Measurements from ENCODE around the gene RNF150. TPM values are rescaled to one million over a fixed set of nuclear protein-coding genes. Genes with fewer than 3 reads are reported as not detected.

The RNF150 gene
- total and polyA plus RNA-seq, 4 donors = 0.27 to 1.4 (median 0.81) TPM

DNA sequence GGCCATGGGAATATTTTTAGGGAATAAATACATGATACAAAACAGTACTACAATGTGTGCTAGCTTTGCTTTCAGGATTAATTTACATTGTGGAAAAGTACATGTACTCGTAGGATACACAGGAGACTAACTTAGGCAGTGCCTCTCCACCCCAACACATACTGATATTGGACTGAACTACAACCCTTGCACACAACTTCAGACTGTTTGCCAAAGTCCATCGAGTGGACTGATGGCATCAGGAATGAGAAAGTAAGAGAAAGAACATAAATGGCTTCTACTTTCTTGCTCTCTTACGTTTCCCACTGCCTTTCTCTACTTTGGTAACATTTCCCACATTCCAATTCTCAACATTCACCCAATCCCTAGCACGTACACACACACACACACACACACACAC is 130.1 kb downstream of the RNF150 start:
- H3K27me3 ChIP-seq (ENCODE audit: control insufficient read depth in 4 of 4, insufficient read depth in 4 of 4, low read length in 3 of 4) = no peaks in the 10 kb centered on the region
- peak; percentile 57 to 64 for TF ChIP-seq HNF4A (conservative IDR thresholded peaks at IDR 0.05)
- TF ChIP-seq, protein P1, sequence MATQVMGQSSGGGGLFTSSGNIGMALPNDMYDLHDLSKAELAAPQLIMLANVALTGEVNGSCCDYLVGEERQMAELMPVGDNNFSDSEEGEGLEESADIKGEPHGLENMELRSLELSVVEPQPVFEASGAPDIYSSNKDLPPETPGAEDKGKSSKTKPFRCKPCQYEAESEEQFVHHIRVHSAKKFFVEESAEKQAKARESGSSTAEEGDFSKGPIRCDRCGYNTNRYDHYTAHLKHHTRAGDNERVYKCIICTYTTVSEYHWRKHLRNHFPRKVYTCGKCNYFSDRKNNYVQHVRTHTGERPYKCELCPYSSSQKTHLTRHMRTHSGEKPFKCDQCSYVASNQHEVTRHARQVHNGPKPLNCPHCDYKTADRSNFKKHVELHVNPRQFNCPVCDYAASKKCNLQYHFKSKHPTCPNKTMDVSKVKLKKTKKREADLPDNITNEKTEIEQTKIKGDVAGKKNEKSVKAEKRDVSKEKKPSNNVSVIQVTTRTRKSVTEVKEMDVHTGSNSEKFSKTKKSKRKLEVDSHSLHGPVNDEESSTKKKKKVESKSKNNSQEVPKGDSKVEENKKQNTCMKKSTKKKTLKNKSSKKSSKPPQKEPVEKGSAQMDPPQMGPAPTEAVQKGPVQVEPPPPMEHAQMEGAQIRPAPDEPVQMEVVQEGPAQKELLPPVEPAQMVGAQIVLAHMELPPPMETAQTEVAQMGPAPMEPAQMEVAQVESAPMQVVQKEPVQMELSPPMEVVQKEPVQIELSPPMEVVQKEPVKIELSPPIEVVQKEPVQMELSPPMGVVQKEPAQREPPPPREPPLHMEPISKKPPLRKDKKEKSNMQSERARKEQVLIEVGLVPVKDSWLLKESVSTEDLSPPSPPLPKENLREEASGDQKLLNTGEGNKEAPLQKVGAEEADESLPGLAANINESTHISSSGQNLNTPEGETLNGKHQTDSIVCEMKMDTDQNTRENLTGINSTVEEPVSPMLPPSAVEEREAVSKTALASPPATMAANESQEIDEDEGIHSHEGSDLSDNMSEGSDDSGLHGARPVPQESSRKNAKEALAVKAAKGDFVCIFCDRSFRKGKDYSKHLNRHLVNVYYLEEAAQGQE (IDR thresholded peaks at IDR 0.05) = no peak
- no peak overlapping the region for H3K4me3 ChIP-seq (ENCODE audit: low read depth in 1 of 3, low read length in 3 of 3)
- DNase-seq (ENCODE audit: low spot score) = no peak
- H3K9ac ChIP-seq (ENCODE audit: low read depth in 1 of 2, low read length in 2 of 2) = no peak overlapping the region
- H3K4me1 ChIP-seq (ENCODE audit: control insufficient read depth in 4 of 4, insufficient read depth in 4 of 4, low read length in 3 of 4) = peaks cover 0 to 8% (median 0%) of the 10 kb centered on the region in 4 donors
- 75% methylated on average over 4 of the region's 4 CpGs for WGBS
- H3K27ac ChIP-seq (ENCODE audit: low read depth in 1 of 2, low read length in 2 of 2) = no peak overlapping the region
- H3K36me3 ChIP-seq (ENCODE audit: control insufficient read depth in 4 of 4, insufficient read depth in 3 of 4, low read depth in 1 of 4, low read length in 3 of 4) = no peaks in the 10 kb centered on the region
- no peaks in the 10 kb centered on the region for H3K9me3 ChIP-seq (ENCODE audit: control insufficient read depth in 4 of 4, low read length in 3 of 4)

DNA sequence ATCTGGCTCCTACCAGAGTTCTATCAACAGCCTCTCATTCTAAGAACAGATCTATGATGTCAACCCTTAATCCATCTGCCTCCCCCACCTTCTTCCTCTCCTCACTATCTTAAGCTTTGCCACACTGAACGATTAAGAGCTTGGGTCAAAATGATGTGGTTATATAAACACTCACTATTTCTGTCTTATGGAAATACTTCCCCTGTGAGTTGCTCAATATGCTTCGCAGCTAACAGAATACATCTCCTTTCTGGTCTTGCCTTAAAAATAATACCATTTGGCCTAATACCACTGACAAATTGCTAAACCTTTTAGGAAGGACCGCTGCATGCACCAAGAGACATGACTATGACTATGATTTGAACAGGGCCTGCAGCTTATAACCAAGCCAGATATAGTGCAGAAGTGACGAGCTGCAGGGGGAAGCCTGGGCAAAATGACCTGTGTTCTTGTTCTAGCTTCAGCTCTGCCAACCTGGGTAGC is 130.9 kb downstream of the RNF150 start:
- Histone ChIP-seq H3K27me3 (ENCODE audit: control insufficient read depth in 4 of 4, insufficient read depth in 4 of 4, low read length in 3 of 4) (no peaks in the 10 kb centered on the region), H3K9ac (ENCODE audit: low read depth in 1 of 2, low read length in 2 of 2) (no peak overlapping the region), H3K27ac (ENCODE audit: low read depth in 1 of 2, low read length in 2 of 2) (no peak overlapping the region), H3K4me3 (ENCODE audit: low read depth in 1 of 3, low read length in 3 of 3) (no peak overlapping the region), H3K9me3 (ENCODE audit: control insufficient read depth in 4 of 4, low read length in 3 of 4) (no peaks in the 10 kb centered on the region), H3K4me1 (ENCODE audit: control insufficient read depth in 4 of 4, insufficient read depth in 4 of 4, low read length in 3 of 4) (peaks cover 0 to 8% (median 0%) of the 10 kb centered on the region in 4 donors), H3K36me3 (ENCODE audit: control insufficient read depth in 4 of 4, insufficient read depth in 3 of 4, low read depth in 1 of 4, low read length in 3 of 4) (no peaks in the 10 kb centered on the region)
- no peak for DNase-seq (ENCODE audit: low spot score)
- WGBS = 75% methylated on average over 4 of the region's 4 CpGs
- TF ChIP-seq RAD21 (IDR thresholded peaks at IDR 0.05) = no peak
- TF ChIP-seq, protein P1 (IDR thresholded peaks at IDR 0.05) = no peak
- TF ChIP-seq TAF1 (conservative IDR thresholded peaks at IDR 0.05) = no peak
- TF ChIP-seq, protein P2, sequence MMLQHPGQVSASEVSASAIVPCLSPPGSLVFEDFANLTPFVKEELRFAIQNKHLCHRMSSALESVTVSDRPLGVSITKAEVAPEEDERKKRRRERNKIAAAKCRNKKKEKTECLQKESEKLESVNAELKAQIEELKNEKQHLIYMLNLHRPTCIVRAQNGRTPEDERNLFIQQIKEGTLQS (IDR thresholded peaks at IDR 0.05) = no peak
- TF ChIP-seq YY1 (IDR thresholded peaks at IDR 0.05) = no peak
- TF ChIP-seq NR2F2 (IDR thresholded peaks at IDR 0.05) = no peak

DNA sequence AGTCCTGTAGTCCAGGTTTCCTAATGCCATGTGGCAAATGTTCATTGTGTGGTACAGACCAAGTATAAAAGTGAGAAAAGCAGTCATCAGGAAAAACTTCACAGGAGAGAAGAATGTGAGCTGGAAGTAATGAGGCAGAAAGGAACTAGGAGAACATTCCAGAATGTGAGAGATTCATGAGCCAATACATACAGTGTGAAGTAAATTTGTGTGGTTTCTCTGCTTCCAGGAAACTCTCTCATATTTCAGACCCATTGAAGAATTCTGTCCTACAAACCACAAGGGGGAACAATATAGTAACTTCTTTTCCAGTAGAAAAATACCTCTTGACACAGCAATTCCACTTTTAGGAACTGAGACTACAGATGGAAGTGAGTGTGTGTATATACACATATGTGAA is 136.5 kb downstream of the RNF150 start:
- no peak for TF ChIP-seq RXRA (IDR thresholded peaks at IDR 0.05)
- TF ChIP-seq, protein P2 (IDR thresholded peaks at IDR 0.05) = no peak
- TF ChIP-seq, protein P3, sequence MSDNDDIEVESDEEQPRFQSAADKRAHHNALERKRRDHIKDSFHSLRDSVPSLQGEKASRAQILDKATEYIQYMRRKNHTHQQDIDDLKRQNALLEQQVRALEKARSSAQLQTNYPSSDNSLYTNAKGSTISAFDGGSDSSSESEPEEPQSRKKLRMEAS (IDR thresholded peaks at IDR 0.05) = no peak
- H3K9ac ChIP-seq (ENCODE audit: low read depth in 1 of 2, low read length in 2 of 2) = no peak overlapping the region
- H3K4me3 ChIP-seq (ENCODE audit: low read depth in 1 of 3, low read length in 3 of 3) = no peak overlapping the region
- H3K4me1 ChIP-seq (ENCODE audit: control insufficient read depth in 4 of 4, insufficient read depth in 4 of 4, low read length in 3 of 4) = peaks cover 0 to 2% (median 0%) of the 10 kb centered on the region in 4 donors
- H3K9me3 ChIP-seq (ENCODE audit: control insufficient read depth in 4 of 4, low read length in 3 of 4) = no peaks in the 10 kb centered on the region
- H3K36me3 ChIP-seq (ENCODE audit: control insufficient read depth in 4 of 4, insufficient read depth in 3 of 4, low read depth in 1 of 4, low read length in 3 of 4) = no peaks in the 10 kb centered on the region
- H3K27me3 ChIP-seq (ENCODE audit: control insufficient read depth in 4 of 4, insufficient read depth in 4 of 4, low read length in 3 of 4) = no peaks in the 10 kb centered on the region
- no peak for DNase-seq (ENCODE audit: low spot score)
- H3K27ac ChIP-seq (ENCODE audit: low read depth in 1 of 2, low read length in 2 of 2) = no peak overlapping the region
